COR-L47 (cell line): ENCODE results near the gene BUD31.
"Not testable (repeated sequence)": the region's sequence is repeated elsewhere in the genome, so short reads cannot be mapped to it uniquely, and the experiment has no call there.

Source experiments
- DNase-seq: peaks from one replicate; lab custom pipeline; 2025; lab: John Stamatoyannopoulos, UW

Gene BUD31

DNA sequence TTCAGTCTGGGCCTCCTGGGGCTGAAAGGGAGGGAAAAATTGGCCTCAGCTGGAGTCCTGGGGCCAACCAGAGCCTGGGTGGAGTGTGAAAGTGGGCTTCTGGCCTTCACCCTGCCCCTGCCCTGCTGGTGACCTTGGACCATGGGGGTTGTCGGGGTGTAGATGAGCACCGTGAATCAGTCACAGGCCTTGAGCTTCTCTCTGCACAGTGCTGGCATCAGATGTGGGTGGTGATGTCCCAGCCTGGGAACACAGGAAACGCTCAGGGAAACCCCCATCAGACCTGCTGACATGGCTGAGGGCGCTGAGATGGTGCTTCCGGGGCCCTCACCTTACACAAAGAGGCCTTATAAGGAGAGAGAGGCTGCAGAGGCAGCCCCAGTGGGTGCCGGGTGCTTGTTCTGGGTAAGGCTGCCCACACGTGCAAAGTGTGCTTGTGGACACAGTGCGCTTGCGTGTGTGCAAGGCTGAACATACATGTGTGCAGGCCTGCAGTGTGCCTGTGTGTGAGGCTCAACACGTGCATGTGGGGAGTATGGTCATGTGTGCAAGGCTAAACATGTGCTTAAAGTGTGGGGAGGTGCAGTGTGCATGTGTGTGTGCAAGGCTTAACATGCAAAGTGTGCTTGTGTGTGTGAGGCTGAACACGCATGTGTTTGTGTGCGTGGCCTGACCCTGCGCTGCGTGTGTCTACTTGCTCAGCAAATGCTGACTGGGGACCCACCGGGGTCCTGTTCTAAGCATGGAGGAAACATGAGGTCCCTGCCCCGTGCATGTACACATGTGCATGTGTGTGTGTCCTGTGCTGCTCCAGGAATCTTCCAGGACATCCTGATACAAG is 27.7 kb upstream of the BUD31 start:
- DNase-seq, result no peak

DNA sequence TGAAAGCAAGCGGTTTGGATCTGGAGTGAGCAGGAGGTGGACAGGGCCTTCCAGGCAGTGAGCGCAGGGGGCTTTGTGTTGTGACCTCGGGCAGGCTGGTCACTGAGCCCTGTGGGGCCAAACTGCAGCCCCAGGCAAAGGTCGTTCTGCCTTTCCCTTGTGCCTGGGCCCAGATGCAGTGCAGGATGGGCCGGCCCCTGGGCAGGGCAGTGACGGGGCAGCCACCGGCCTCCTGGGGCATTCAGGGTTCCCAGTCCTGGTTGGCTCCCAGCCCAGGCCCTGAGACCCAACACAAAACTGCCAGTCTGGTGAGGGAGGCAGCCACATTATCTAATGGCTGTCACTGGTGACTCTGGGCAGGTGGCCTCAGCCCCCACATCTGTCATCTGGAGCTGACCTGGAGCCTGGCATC is 27.1 kb upstream of the BUD31 start:
- DNase-seq, result no peak

DNA sequence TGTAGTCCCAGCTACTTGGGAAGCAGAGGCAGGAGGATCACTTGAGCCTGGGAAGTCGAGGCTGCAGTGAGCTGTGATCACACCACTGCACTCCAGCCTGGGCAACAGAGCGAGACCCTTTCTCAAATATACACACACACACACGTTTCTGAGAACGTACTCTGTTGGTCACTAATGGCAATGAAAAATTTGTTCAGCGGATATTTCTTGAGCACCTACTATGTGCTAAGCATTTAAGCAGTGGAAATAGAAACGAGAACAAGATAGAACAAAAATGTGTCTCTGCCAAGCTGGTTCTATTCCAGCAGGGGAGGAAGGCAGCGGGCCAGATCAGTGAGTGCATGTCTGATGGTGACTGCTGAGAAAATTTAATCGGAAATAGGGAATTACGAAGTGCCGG is 25.6 kb upstream of the BUD31 start:
- no peak for DNase-seq

DNA sequence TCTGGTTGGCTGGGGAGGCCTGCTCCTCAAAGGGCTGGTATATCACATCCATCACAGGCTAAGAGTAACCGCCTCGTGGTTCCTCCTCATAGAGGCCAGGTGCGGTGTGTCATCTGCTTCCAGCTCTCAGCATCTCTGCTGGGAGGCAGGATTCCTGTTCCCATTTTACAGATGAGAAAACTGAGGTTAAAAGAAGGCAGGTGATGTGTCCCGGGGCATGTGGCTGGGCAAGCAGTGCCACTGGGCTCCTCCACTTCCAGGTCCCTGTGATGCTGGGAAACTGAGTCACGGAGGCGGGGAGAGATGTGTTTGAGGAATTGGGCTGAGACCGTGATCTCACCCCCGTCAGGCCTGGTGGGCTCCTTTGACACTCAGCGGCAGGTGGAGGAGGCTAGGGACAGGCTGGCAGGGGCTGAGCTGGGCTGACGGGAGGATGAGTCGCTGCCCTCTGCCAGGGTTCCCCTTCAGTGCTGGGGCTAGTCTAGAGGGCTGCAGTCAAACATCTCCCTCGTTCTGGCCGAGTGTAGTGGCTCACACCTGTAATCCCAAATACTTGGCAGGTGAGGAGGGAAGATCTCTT is 24.9 kb upstream of the BUD31 start:
- DNase-seq, result no peak

DNA sequence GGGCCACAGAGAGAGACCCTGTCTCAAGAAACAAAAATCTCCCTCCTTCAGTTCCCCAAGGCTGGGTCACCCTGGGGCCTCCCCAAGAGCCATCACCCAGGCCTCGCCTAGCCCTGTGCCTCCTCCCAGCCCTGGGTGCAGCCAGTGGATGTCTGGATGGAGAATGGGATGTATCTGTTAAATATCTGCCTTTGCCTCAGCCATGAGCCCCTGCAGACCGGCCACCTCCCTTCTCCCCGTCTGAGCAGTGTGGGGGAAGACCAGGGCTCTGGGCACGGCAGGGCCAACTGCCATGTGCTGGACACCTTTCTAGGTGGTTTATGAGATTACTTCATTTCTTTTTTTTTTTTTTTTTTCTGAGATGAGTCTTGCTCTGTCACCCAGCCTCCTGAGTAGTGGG is 24.2 kb upstream of the BUD31 start:
- no peak for DNase-seq

DNA sequence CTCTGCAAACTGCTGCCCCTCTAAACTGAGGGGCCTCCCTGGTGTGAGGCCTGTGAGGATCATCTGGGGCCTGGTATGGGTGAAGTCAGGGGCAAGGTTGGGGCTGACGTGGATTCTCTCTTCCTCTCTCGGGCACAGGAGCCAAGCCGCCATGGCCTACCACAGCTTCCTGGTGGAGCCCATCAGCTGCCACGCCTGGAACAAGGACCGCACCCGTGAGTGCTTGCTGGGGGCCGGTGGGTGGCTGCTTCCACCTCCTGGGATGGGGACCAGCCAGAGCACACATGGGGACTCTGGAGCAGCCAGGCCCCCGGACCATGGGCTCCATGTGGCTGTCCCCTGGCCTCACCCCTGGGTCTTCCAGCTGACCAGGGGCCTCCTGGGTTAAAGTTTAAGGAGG is 23.2 kb upstream of the BUD31 start:
- no peak for DNase-seq

DNA sequence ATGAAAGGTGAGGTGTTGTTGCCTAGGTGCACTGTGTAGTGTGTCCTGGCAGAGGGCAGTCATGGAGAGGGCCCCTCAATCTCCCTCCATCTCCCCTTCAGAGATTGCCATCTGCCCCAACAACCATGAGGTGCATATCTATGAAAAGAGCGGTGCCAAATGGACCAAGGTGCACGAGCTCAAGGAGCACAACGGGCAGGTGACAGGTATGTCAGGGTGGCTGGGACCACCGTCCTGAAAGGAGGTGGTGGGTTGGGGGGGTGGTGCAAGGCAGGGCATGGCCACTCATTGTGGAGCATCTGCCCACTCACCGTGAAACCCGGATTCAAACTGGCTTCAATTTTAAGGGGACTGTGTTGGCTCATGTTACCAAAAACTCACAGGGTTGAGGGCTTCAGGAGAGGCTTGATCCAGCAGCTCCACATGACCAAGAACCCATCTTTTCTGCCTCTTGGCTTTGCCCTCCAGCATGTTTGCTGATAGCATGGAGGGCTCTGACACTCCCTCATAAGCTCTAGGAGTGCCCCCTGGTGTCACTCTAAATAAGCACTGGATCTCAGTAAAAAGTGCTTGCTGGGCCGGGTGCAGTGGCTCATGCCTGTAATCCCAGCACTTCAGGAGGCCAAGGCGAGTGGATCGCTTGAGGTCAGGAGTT is 22.1 kb upstream of the BUD31 start:
- DNase-seq, result peak; percentile 10

DNA sequence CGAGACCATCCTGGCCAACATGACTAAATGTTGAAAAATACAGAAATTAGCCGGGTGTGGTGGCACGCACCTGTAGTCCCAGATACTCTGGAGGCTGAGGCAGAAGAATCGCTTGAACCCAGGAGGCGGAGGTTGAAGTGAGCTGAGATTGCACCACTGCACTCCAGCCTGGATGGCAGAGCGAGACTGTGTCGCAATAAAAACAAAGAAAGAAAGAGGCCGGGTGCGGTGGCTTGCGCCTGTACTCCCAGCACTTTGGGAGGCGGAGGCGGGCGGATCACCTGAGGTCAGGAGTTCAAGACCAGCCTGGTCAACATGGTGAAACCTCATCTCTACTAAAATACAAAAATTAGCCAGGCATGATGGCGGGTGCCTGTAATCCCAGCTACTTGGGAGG is 21.5 kb upstream of the BUD31 start:
- DNase-seq, result not testable (repeated sequence)

DNA sequence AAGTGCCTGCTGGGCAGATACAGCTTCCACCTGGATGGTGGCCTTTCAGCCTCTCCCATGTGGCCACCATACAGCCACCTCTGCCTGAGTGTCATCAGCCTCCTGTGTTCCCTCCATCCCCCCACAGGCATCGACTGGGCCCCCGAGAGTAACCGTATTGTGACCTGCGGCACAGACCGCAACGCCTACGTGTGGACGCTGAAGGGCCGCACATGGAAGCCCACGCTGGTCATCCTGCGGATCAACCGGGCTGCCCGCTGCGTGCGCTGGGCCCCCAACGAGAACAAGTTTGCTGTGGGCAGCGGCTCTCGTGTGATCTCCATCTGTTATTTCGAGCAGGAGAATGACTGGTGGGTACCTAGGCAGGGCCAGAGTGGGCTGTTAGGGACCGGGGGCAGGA is 20.9 kb upstream of the BUD31 start:
- DNase-seq, result no peak

DNA sequence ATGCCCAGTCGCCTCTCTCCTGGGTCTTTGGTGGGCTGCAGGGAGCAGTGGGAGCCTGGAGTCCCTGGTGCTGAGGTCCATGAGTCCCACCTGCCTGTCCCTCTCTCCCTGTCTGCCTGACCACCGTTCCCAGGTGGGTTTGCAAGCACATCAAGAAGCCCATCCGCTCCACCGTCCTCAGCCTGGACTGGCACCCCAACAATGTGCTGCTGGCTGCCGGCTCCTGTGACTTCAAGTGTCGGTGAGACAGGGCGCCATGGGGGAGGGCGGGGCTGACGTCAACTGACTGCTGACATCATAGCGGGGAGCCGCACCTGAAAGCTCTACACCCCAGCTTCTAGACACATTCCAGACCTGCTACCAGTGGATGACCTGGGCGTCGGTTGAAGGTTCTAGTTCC is 19.0 kb upstream of the BUD31 start:
- DNase-seq, result no peak

DNA sequence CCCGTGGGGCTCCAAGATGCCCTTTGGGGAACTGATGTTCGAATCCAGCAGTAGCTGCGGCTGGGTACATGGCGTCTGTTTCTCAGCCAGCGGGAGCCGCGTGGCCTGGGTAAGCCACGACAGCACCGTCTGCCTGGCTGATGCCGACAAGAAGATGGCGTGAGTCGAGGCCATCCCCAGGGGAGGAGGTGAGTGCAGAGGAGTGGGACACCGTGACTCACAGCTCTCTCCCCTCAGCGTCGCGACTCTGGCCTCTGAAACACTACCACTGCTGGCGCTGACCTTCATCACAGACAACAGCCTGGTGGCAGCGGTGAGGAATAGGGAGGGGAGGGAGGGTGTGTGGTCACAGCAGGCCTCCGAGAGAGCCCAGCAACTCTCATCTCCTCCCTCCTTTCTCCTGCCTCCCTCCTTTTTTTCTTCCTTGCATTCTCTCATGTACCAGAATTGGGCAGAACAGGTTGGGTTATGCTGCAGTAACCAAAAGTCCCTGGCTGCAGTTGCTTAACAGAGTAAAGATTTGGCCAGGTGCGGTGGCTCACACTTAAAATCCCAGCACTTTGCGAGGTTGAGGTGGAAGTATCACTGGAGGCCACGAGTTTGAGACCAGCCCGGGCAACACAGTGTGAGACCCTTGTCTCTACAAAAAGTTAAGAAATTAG is 17.7 kb upstream of the BUD31 start:
- no peak for DNase-seq

DNA sequence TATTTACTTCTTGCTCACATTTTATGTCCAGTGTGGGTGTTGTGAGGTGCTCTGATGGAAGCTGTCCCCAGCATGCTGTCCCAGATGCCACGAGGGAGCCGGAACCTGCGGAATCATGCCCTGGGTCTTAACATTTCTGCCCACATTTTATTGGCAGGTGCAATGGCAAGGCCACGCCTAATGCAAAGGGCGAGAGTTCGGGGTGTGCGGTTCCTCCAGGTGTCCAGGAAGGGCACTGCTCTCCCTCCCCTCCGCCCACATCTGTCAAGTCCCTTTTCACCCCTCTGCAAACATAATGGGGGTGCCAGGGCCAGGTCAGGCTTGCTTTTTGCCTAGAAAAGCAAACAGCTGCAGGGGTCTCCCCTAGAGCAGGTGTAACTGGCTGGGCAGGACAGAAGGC is 16.7 kb upstream of the BUD31 start:
- no peak for DNase-seq

DNA sequence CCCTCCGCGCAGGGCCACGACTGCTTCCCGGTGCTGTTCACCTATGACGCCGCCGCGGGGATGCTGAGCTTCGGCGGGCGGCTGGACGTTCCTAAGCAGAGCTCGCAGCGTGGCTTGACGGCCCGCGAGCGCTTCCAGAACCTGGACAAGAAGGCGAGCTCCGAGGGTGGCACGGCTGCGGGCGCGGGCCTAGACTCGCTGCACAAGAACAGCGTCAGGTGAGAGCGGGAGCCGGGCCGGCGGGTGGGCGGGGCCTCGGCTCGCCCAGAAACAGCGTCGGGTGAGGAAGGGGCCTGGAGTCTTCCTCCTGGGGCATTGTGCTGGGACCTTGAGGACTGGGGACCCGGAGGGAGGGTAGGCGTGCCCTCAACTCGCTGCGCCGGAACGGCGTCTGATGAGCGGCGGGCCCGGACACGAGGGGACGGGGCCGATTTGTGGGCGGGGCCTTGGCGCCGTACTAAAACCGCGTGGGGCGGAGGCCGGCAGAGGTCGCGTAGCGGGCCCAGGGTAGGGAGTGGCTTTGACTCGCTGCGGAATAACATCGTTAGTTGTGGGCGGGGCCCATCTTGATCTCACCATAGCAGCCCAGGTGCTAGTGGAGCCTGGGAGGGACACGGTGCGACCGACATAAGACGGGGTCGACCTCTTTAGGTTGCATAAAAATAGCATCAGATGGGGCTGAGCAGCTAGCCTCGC is 16.0 kb upstream of the BUD31 start:
- DNase-seq, result peak; percentile 88

DNA sequence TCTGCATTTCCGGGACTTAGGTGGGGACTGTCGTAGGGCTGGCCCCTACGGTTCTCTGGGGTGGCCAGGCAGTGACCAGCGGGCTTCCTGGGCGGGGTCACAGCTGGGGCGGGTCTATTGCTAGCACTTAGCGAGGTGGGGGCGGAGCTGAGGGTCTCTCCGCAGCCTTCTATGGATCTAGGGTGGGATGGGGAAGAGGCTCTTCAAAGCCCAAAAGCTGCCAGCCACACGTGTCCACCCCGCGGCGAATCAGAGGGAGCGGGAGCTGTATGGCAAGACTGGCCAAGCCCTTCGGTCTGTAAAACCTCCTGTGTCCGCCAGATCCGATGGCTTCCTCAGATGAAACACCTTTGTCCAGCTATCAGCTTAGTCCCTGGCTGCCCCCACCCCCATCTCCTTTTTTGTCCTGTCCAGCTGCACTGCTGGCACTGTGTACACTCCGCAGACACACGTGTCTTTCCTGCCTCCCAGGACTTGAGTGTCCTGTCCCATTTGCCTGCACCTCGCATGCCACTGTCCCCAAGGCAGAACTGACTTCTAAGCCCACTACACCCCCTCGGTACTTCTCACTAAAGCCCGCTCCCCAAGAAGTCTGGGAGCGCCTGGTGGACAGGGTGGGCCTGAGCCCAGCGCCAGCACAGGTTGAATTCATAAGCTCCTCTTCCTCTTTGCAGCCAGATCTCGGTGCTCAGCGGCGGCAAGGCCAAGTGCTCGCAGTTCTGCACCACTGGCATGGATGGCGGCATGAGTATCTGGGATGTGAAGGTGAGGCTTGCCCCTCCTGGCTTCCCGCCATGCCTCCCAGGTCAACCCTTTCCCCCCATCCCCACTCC is 15.2 kb upstream of the BUD31 start:
- DNase-seq, result peak; percentile 54

DNA sequence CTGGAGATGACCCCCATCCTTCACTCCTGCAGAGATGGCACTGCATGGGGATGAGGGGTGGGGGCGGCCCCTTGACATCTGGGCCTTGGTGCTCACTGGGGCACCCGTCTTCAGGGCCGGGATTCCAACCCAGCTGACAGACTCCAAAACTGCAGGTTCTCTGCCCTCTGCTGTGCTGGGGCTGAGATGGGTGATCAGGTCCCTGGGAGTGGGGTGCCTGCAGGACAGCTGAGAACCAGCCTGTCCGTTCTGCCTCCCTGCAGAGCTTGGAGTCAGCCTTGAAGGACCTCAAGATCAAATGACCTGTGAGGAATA is 14.6 kb upstream of the BUD31 start:
- no peak for DNase-seq

DNA sequence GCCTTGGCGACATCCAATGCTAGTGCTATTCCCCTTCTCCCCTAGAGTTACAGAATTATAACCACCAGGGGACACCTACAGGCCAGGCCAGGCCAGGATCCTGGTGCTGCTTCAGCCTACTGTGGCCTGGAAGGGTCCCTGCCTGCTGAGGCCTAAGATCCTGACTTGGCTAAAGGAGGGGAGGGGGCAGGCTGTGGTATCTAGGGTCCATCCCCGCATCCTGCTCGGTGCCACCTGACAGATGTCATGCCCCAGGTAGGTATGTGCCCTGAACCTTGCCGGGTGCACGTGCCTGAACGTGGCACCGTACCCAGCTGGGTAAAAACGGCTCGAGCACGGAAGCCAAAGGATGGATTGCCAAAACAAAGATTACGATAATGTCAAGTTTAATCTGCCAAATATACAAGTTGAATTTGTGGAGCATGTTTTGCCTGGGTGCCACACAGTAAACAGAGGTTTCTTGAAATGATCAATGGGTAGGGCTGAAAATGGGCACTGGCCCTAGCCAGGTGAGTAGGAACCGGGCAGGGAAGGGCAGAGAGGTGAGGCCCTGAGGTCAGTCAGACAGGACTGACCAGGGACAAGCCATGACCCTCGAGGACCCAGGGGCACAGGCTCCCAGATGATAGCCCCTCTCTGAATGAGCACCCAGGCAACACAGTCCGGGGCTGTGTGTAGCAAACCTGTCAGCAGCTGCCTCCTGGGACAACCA is 13.0 kb upstream of the BUD31 start:
- no peak for DNase-seq

DNA sequence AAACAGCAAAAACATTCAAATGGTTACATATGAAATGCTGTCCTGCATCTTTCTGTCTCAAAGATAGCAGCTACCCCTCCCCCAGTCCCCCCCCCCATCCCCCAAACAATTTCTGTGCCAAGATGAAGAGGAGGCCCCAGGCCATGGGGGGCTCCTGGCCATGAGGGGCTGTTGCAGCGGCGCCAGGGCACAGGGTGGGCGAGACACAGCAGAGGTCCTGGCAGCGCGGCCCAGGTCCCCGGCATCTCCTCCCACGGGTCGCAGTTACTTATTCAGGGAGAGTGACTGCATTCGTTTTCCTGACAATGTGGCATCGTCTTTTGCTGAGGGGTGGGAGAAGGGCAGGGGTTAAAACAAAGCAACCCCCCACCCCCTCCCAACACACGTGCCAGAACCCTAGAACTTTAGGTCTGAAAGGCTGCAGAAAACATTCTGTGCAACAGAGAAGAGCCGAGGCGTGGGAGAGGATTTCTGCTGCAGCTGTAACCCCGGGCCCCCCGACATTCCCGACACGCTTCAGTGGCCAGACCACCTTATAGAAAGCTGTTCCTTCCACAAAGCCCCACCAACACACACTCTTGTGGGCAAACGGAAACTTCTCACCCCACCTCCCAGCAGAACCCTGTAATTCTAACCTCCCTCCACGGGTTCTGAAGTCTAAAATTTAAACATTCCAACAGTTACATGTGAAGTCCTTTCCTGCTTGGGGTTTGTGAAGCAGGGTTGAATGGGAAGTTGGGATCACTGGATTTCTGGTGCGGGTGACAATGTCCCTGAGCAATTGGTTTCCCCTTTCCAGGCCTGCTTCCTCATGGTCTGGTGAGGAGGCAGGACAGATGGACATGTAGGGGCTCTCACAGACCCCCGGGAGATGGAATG is 12.1 kb upstream of the BUD31 start:
- no peak for DNase-seq

DNA sequence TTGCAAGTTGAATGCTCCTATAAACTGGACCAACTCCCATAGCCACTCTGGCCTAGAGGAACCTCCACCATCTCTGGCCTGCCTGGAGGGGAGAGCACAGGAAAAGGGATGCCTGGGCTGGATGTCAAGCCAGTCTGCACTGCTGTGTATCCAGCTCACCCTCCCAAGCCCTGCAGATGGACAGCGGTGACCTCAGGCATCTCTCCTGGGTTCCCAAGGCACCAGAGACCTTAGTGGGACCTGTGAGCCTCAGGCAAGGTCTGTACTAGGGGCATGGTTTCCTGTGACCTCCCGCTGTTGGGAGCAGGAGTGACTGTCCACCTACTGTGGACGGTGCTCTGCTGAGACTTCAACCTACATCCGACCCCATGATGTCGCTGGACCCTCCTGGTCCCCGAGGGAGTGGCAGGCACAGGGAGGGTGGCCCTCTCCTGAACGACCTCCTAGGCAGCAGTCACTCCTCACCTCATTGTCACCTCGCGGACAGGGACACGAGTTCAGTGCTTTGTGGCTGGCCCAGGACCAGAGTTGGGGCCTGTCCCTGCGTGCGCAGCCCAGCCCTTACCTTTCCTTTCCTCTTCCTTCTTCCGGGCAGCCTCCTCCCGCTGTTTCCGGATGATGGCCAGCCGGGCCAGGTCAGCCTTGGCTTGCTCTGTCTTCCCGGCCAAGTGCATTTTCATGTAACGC is 11.3 kb upstream of the BUD31 start:
- no peak for DNase-seq

DNA sequence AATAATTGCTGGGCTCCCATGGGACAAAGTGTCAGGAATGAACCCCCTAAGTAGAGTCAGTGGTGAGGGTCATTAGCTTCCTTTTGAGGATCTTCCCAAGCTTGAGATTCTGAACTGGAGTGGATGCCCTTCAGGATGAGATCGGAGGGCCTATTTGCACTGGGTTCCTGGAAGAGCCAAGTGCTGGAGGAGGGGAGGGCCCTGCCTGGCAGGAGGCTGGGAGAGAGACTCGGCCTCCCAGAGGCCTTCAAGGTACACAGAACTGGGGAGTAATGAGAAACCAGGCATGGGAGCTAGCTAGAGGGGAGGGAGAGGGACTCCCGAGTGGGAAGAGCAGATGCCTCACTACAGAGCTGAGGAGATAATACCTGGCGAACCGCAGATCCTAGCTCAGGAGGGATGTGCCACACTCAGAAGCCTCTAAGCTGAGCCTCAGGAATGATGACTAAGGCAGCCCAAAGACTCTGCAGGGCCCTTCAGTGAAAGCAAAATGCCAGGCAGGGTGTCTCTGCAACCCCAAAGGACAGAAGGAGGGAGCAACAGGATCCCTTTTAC is 9.8 kb upstream of the BUD31 start:
- DNase-seq, result no peak
